ENCODE results near the gene KIRREL3.

DNA sequence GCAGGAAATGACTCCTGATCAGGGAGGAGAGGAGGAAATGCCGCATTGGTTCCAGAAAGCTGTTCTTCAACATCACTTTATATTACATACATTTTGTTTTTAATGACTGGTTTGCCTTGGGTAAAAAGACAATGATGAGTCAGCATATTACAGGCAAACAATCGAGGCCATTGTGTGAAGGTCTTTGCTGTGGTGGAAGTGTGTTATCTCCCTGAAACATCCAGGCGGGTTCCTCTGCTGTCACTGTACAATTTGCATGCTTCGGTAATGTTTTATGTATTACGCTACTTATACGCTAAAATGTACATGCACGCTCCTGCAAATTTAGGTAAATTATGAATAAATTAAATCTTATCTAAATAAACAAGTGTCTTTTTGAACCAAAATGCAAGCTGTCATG, 161.1 kb downstream of the KIRREL3 start:
- TF ChIP-seq, protein P1, sequence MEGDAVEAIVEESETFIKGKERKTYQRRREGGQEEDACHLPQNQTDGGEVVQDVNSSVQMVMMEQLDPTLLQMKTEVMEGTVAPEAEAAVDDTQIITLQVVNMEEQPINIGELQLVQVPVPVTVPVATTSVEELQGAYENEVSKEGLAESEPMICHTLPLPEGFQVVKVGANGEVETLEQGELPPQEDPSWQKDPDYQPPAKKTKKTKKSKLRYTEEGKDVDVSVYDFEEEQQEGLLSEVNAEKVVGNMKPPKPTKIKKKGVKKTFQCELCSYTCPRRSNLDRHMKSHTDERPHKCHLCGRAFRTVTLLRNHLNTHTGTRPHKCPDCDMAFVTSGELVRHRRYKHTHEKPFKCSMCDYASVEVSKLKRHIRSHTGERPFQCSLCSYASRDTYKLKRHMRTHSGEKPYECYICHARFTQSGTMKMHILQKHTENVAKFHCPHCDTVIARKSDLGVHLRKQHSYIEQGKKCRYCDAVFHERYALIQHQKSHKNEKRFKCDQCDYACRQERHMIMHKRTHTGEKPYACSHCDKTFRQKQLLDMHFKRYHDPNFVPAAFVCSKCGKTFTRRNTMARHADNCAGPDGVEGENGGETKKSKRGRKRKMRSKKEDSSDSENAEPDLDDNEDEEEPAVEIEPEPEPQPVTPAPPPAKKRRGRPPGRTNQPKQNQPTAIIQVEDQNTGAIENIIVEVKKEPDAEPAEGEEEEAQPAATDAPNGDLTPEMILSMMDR (IDR thresholded peaks at IDR 0.05; ENCODE audit: low read depth, low read length) = no peak
- no peak for TF ChIP-seq EZH2phosphoT487 (IDR thresholded peaks at IDR 0.05; ENCODE audit: low read depth)
